A549 (cell line): ENCODE measurements around the gene CCDC106. TPM values are rescaled to one million over a fixed set of nuclear protein-coding genes. Genes with fewer than 3 reads are reported as not detected.

Source experiments
- ATAC-seq, 2 experiments: fragments of 200-7000 bp in 1 of 2; fragments of >200 bp in 1 of 2; cut with Nextera tagmentation in 1 of 2; cut with Tn5 transposase in 1 of 2; 3 replicates each; pipeline versions ENCODE4 v1.8.0 to v1.9.1; 2018 to 2020; ENCODE audit warnings: mild to moderate bottlenecking in 1 of 2, moderate library complexity in 1 of 2
- CTCF ChIA-PET: fragments of 300-600 bp; sonication (Branson Sonifier 250); formaldehyde crosslinking; extraction: SDS; loops from one replicate; lab custom pipeline; 2021; ENCODE audit warnings: antibody characterized with exemption, inconsistent platforms; lab: Yijun Ruan, JAX
- POLR2A ChIA-PET: fragments of 350-600 bp; formaldehyde crosslinking; extraction: SDS; loops from one replicate; lab custom pipeline; 2021; ENCODE audit warnings: antibody characterized with exemption, inconsistent platforms; lab: Yijun Ruan, JAX
- DNase-seq, 2 experiments: peaks; one replicate each; pipeline versions ENCODE4 v3.0.0 to v3.0.0-alpha.2; 2011 to 2016; ENCODE audit warnings: low read depth in 1 of 2, low spot score in 1 of 2
- FAIRE-seq: peaks from 2 replicates; lab custom pipeline; 2011; peaks lifted over from hg19 to GRCh38; lab: Jason Lieb, UNC
- H3K27ac ChIP-seq, 2 experiments: fragments of >200 bp; sonication (Bioruptor Twin); formaldehyde crosslinking; 3 replicates each; pipeline ENCODE4 v1.5.1; 2016 to 2017
- H3K4me1 ChIP-seq: fragments of >200 bp; sonication (Bioruptor Twin); formaldehyde crosslinking; 3 replicates; pipeline ENCODE4 v1.6.1; 2016
- H3K4me2 ChIP-seq: fragments of >200 bp; sonication (Bioruptor Twin); formaldehyde crosslinking; 3 replicates; pipeline ENCODE4 v1.6.1; 2016
- H3K4me3 ChIP-seq: fragments of >200 bp; sonication (Bioruptor Twin); formaldehyde crosslinking; 3 replicates; pipeline ENCODE4 v1.5.1; 2016
- H3K9me3 ChIP-seq: fragments of >200 bp; sonication (Bioruptor Twin); formaldehyde crosslinking; 3 replicates; pipeline ENCODE4 v1.6.1; 2016
- CBX2 ChIP-seq: fragments of 200-600 bp; sonication (generic); IDR thresholded peaks from 2 replicates; pipeline ENCODE4 v1.6.1; 2016; ENCODE audit warnings: low read depth, mild to moderate bottlenecking, borderline replicate concordance
- CEBPB ChIP-seq, 2 experiments: fragments of >200 bp in 1 of 2; sonication (Bioruptor Twin) in 1 of 2; formaldehyde crosslinking in 1 of 2; IDR thresholded peaks; 2 replicates each; pipeline ENCODE4 v1.6.1; 2012 to 2016
- EHF ChIP-seq: fragments of 250-450 bp; sonication (Bioruptor Pico); IDR thresholded peaks from 2 replicates; pipeline ENCODE4 v1.5.0; 2020; ENCODE audit warnings: mild to moderate bottlenecking
- EP300 ChIP-seq, 2 experiments: fragments of >200 bp; sonication (Bioruptor Twin); formaldehyde crosslinking; IDR thresholded peaks; 2 replicates in 1 of 2; 3 replicates in 1 of 2; pipeline ENCODE4 v1.6.1; 2016 to 2017
- ESRRA ChIP-seq: fragments of 150-350 bp; IDR thresholded peaks from 2 replicates; pipeline ENCODE4 v1.6.1; 2014; ENCODE audit warnings: mild to moderate bottlenecking, low read length, borderline replicate concordance
- FOXS1 ChIP-seq: fragments of 250-450 bp; sonication (Bioruptor Pico); IDR thresholded peaks from 2 replicates; pipeline ENCODE4 v1.5.0; 2020; ENCODE audit warnings: mild to moderate bottlenecking, moderate library complexity
- GATA3 ChIP-seq: IDR thresholded peaks from 2 replicates; pipeline ENCODE4 v1.6.1; 2012; ENCODE audit warnings: borderline replicate concordance
- KDM5A ChIP-seq: fragments of 200-600 bp; sonication (generic); IDR thresholded peaks from 2 replicates; pipeline ENCODE4 v1.6.1; 2016; ENCODE audit warnings: antibody characterized with exemption, mild to moderate bottlenecking
- MAFK ChIP-seq: fragments of 450-650 bp; IDR thresholded peaks from 2 replicates; pipeline ENCODE4 v1.6.1; 2014; ENCODE audit not compliant: partially characterized antibody
- MYC ChIP-seq: IDR thresholded peaks from 2 replicates; pipeline ENCODE4 v1.6.1; 2012; ENCODE audit warnings: mild to moderate bottlenecking, inconsistent platforms, low read length, improper control_type of control experiment, borderline replicate concordance
- NPAS2 ChIP-seq: fragments of 250-450 bp; sonication (Bioruptor Pico); IDR thresholded peaks from 2 replicates; pipeline ENCODE4 v1.8.0; 2022; ENCODE audit warnings: mild to moderate bottlenecking, moderate library complexity, borderline replicate concordance
- NR3C1 ChIP-seq: fragments of >200 bp; sonication (Bioruptor Twin); formaldehyde crosslinking; IDR thresholded peaks from 3 replicates; pipeline ENCODE4 v1.6.1; 2017
- PHF8 ChIP-seq: fragments of 200-600 bp; sonication (generic); IDR thresholded peaks from 2 replicates; pipeline ENCODE4 v1.6.1; 2016; ENCODE audit warnings: low read depth, mild to moderate bottlenecking, antibody characterized with exemption, moderate library complexity, borderline replicate concordance
- RCOR1 ChIP-seq: fragments of 150-350 bp; IDR thresholded peaks from 2 replicates; pipeline ENCODE4 v1.6.1; 2014; ENCODE audit warnings: antibody characterized with exemption, low read length, low read depth
- RNF2 ChIP-seq: fragments of 200-600 bp; sonication (generic); IDR thresholded peaks from 2 replicates; pipeline ENCODE4 v1.6.1; 2016; ENCODE audit warnings: low read depth, mild to moderate bottlenecking, antibody characterized with exemption, moderate library complexity, borderline replicate concordance
- SMC3 ChIP-seq: fragments of >200 bp; sonication (Bioruptor Twin); formaldehyde crosslinking; IDR thresholded peaks from 3 replicates; pipeline ENCODE4 v1.6.1; 2018; ENCODE audit warnings: inconsistent platforms
- TP53 ChIP-seq: fragments of 250-450 bp; sonication (Bioruptor Pico); IDR thresholded peaks from 2 replicates; pipeline ENCODE4 v1.5.0; 2021; ENCODE audit warnings: mild to moderate bottlenecking, moderate library complexity
- ZC3H11A ChIP-seq: fragments of 450-650 bp; IDR thresholded peaks from 2 replicates; pipeline ENCODE4 v1.6.1; 2014; ENCODE audit warnings: antibody characterized with exemption, mild to moderate bottlenecking
- WGBS: methylation state at CpG from one replicate; pipeline ENCODE4 v1.1.6; 2017; ENCODE audit errors: missing lambda C conversion rate; 5-methylcytosine and 5-hydroxymethylcytosine counted together
- polyA plus RNA-seq, 4 experiments: library from polyadenylated mRNA; depleted of rRNA in 3 of 4; stranded (reverse); fragments of >200 nt; fragmentation: RNase III in 1 of 4; extraction: RNeasy Plus Mini Kit Qiagen cat#74134 plus additional on column Dnase treatment in 1 of 4; gene quantifications; 2 replicates in 3 of 4; 3 replicates in 1 of 4; pipeline ENCODE4 v1.2.3, GENCODE V29; 2011 to 2017
- TF ChIP-seq, protein P1 (sequence below): fragments of 150-350 bp; IDR thresholded peaks from 2 replicates; pipeline ENCODE4 v1.6.1; 2014; ENCODE audit warnings: low read depth, mild to moderate bottlenecking, low read length
- TF ChIP-seq, protein P2 (sequence below): fragments of >200 bp; sonication (Bioruptor Twin); formaldehyde crosslinking; IDR thresholded peaks from 3 replicates; pipeline ENCODE4 v1.6.1; 2016
- TF ChIP-seq, protein P3 (sequence below): fragments of 250-450 bp; sonication (Bioruptor Pico); IDR thresholded peaks from 2 replicates; pipeline ENCODE4 v1.5.0; 2021; ENCODE audit warnings: mild to moderate bottlenecking, moderate library complexity, borderline replicate concordance

Gene CCDC106
- polyA plus RNA-seq, 2 of the 4 experiments (the other 2 are of a cell fraction), result 5.2 to 17.6 TPM

DNA sequence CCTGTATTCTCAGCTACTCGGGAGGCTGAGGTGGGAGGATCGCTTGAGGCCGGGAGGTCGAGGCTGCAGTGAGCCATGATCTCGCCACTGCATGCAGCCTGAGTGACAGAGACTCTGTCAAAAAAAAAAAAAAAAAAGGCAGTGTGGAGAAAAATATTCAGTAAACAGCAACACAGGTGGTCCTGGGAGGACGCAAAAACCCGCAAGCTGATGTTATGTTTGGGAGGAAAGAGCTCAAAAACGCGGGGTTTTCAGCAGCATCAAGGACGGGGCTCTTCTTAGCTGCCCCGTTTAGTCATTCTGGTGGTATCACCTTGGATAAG, 23.0 kb upstream of the CCDC106 start:
- ATAC-seq (no peak), DNase-seq (no peak), FAIRE-seq (no peak)
- Histone ChIP-seq H3K4me2 (peak overlapping the region; percentile 92), H3K4me1 (0 out of 3 replicates have a peak, but pooled peaks cover 7% of the 10 kb centered on the region), H3K27ac (peak overlapping the region; percentile 89 to 93; a peak in 5 of 6 replicates), H3K4me3 (peak overlapping the region; percentile 48), H3K9me3 (no peaks in the 10 kb centered on the region)
- CTCF ChIA-PET, result interaction anchor here (0.6 to 24.9 kb wide), 10 partner anchors 8 to 534 kb away, joined by 3 to 363 read pairs (median 10); partner anchors contain the start of gene ZNF865
- TF ChIP-seq MYC (no peak), ZC3H11A (no peak), RNF2 (no peak), TP53 (no peak), CEBPB (IDR thresholded peaks at IDR 0.05) (no peak), GATA3 (no peak), NR3C1 (no peak), PHF8 (no peak), SMC3 (no peak), MAFK (no peak)
- TF ChIP-seq, protein P1, sequence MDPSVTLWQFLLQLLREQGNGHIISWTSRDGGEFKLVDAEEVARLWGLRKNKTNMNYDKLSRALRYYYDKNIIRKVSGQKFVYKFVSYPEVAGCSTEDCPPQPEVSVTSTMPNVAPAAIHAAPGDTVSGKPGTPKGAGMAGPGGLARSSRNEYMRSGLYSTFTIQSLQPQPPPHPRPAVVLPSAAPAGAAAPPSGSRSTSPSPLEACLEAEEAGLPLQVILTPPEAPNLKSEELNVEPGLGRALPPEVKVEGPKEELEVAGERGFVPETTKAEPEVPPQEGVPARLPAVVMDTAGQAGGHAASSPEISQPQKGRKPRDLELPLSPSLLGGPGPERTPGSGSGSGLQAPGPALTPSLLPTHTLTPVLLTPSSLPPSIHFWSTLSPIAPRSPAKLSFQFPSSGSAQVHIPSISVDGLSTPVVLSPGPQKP, result no peak
- TF ChIP-seq, protein P2, sequence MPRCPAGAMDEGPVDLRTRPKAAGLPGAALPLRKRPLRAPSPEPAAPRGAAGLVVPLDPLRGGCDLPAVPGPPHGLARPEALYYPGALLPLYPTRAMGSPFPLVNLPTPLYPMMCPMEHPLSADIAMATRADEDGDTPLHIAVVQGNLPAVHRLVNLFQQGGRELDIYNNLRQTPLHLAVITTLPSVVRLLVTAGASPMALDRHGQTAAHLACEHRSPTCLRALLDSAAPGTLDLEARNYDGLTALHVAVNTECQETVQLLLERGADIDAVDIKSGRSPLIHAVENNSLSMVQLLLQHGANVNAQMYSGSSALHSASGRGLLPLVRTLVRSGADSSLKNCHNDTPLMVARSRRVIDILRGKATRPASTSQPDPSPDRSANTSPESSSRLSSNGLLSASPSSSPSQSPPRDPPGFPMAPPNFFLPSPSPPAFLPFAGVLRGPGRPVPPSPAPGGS, result no peak
- WGBS, result 52% methylated on average over 11 of the region's 11 CpGs
- POLR2A ChIA-PET, result interaction anchor here (0.6 to 3.4 kb wide), 25 partner anchors 8 to 459 kb away, joined by 3 to 33 read pairs (median 5); partner anchors contain the start of genes CCDC106, DNAAF3, FIZ1 and SSC5D

DNA sequence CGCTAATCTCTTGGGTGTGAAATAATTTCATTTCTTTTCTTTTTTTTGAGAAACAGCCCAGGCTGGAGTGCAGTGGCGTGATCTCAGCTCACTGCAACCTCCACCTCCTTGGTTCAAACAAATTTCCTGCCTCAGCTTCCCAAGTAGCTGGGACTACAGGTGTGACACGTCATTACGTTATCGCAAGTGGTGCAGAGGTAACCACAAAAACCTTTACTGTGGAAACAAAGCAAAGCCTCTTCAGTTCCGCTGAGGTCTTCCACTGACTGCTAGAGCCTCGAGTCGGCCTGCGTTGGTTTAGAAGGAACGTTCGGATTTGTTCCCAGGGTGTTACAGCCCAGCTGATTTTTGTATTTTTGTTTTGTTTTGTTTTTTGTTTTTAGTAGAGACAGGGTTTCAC, 21.7 kb upstream of the CCDC106 start:
- CTCF ChIA-PET, result interaction anchor here (0.8 to 24.9 kb wide), 12 partner anchors 8 to 486 kb away, joined by 3 to 363 read pairs (median 6); partner anchors contain the start of gene ZNF865
- ATAC-seq (no peak), FAIRE-seq (no peak), DNase-seq (no peak)
- Histone ChIP-seq H3K27ac (no peak overlapping the region), H3K4me2 (no peak overlapping the region), H3K4me3 (no peak overlapping the region), H3K4me1 (0 out of 3 replicates have a peak, but pooled peaks cover 7% of the 10 kb centered on the region), H3K9me3 (no peaks in the 10 kb centered on the region)
- TF ChIP-seq ESRRA (no peak), EP300 (IDR thresholded peaks at IDR 0.05) (no peak), SMC3 (no peak), RCOR1 (no peak), GATA3 (no peak), NPAS2 (no peak), FOXS1 (CRISPR knock-in tag) (no peak), MYC (no peak), CBX2 (no peak), EHF (no peak), KDM5A (no peak)
- TF ChIP-seq, protein P3, sequence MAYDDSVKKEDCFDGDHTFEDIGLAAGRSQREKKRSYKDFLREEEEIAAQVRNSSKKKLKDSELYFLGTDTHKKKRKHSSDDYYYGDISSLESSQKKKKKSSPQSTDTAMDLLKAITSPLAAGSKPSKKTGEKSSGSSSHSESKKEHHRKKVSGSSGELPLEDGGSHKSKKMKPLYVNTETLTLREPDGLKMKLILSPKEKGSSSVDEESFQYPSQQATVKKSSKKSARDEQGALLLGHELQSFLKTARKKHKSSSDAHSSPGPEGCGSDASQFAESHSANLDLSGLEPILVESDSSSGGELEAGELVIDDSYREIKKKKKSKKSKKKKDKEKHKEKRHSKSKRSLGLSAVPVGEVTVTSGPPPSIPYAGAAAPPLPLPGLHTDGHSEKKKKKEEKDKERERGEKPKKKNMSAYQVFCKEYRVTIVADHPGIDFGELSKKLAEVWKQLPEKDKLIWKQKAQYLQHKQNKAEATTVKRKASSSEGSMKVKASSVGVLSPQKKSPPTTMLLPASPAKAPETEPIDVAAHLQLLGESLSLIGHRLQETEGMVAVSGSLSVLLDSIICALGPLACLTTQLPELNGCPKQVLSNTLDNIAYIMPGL (CRISPR knock-in tag), result no peak
- POLR2A ChIA-PET, result interaction anchor here (0.8 kb wide), 1 partner anchor 28 kb away, joined by 3 read pairs; no protein-coding TSS in a partner anchor
- 89% methylated on average over 11 of the region's 11 CpGs for WGBS
